B cell (primary cell): ENCODE data around the gene SHH.

Experiments used
- CTCF ChIP-seq: fragments of 200-600 bp; IDR thresholded peaks from one replicate; pipeline ENCODE4 v1.8.0; 2022; ENCODE audit warnings: antibody characterized with exemption, mild to moderate bottlenecking
- EZH2 ChIP-seq: IDR thresholded peaks from 2 replicates; pipeline ENCODE4 v1.6.1; 2012; ENCODE audit warnings: borderline replicate concordance, low read depth, mild to moderate bottlenecking, moderate library complexity, low read length; ENCODE audit not compliant: insufficient read depth, poor library complexity, severe bottlenecking

- TF ChIP-seq EZH2 = no peak
- no peak for TF ChIP-seq CTCF
These were observed 6.0 kb downstream of the SHH start for GRCh38 chr7:155806096-155806871.
